CD14-positive monocyte (primary cell): Measurements from ENCODE around the gene PAK5. TPM values are rescaled to one million over a fixed set of nuclear protein-coding genes. Genes with fewer than 3 reads are reported as not detected.

Experiments
- DNase-seq, 3 donors: peaks; one replicate each; pipeline ENCODE4 v3.0.0-alpha.2; 2011 to 2022
- H2AFZ ChIP-seq: 2 replicates; pipeline ENCODE4 v1.6.0; 2012; ENCODE audit warnings: mild to moderate bottlenecking, low read depth, low read length, inconsistent platforms; ENCODE audit not compliant: insufficient read depth, poor library complexity, severe bottlenecking
- H3K27ac ChIP-seq, 2 donors: 1 replicate in 1 of 2; 2 replicates in 1 of 2; pipeline ENCODE4 v1.5.1; 2012 to 2013; ENCODE audit warnings: low read length in 2 of 2, control low read depth in 1 of 2, inconsistent platforms in 1 of 2, low read depth in 1 of 2, mild to moderate bottlenecking in 1 of 2
- H3K27me3 ChIP-seq, 2 donors: one replicate each; pipeline versions ENCODE4 v1.6.0 to v1.6.1; 2011 to 2013; ENCODE audit warnings: low read length in 2 of 2; ENCODE audit not compliant: control insufficient read depth in 2 of 2, insufficient read depth in 2 of 2
- H3K36me3 ChIP-seq, 2 donors: replicated peaks in 1 of 2; 1 replicate in 1 of 2; 2 replicates in 1 of 2; pipeline versions ENCODE4 v1.5.1 to v1.6.1; 2012 to 2013; ENCODE audit warnings: low read length in 2 of 2, control low read depth in 1 of 2, inconsistent platforms in 1 of 2, mild to moderate bottlenecking in 1 of 2; ENCODE audit not compliant: insufficient read depth in 2 of 2, control insufficient read depth in 1 of 2
- H3K4me1 ChIP-seq, 2 donors: 1 replicate in 1 of 2; 2 replicates in 1 of 2; pipeline versions ENCODE4 v1.5.1 to v1.6.1; 2012 to 2013; ENCODE audit warnings: low read length in 2 of 2, control low read depth in 1 of 2, inconsistent platforms in 1 of 2, mild to moderate bottlenecking in 1 of 2, moderate library complexity in 1 of 2; ENCODE audit not compliant: insufficient read depth in 2 of 2, control insufficient read depth in 1 of 2
- H3K4me2 ChIP-seq: replicated peaks from 2 replicates; pipeline ENCODE3; 2012; ENCODE audit warnings: low read length, moderate library complexity, mild to moderate bottlenecking; ENCODE audit not compliant: poor library complexity, severe bottlenecking; ENCODE audit errors: extremely low read depth
- H3K4me3 ChIP-seq, 3 experiments: fragments of 200-600 bp in 1 of 3; sonication (generic) in 1 of 3; replicated peaks in 1 of 3; 1 replicate in 2 of 3; 2 replicates in 1 of 3; pipeline ENCODE4 v1.5.1; 2011 to 2013; ENCODE audit warnings: low read length in 3 of 3, mild to moderate bottlenecking in 3 of 3, control low read depth in 2 of 3, low read depth in 2 of 3, inconsistent platforms in 1 of 3, moderate library complexity in 1 of 3
- H3K79me2 ChIP-seq: 2 replicates; pipeline ENCODE4 v1.6.0; 2012; ENCODE audit warnings: mild to moderate bottlenecking, control low read depth, inconsistent platforms, low read length, moderate library complexity; ENCODE audit not compliant: insufficient read depth
- H3K9ac ChIP-seq: 2 replicates; pipeline ENCODE4 v1.6.0; 2017; ENCODE audit warnings: low read length, mild to moderate bottlenecking; ENCODE audit not compliant: insufficient read depth, poor library complexity, severe bottlenecking
- H3K9me3 ChIP-seq, 2 donors: replicated peaks in 1 of 2; 1 replicate in 1 of 2; 2 replicates in 1 of 2; pipeline versions ENCODE4 v1.5.1 to v1.6.1; 2012 to 2013; ENCODE audit warnings: low read length in 2 of 2, control low read depth in 1 of 2; ENCODE audit not compliant: control insufficient read depth in 1 of 2, insufficient read depth in 1 of 2
- H4K20me1 ChIP-seq: 2 replicates; pipeline ENCODE4 v1.6.0; 2012; ENCODE audit warnings: mild to moderate bottlenecking, low read length, control low read depth, moderate library complexity; ENCODE audit not compliant: insufficient read depth
- H3K27ac Mint-ChIP-seq, 7 donors: one replicate each; pipeline ENCODE4 v1.8.0; 2020; ENCODE audit warnings: mild to moderate bottlenecking in 7 of 7, mixed read lengths in 7 of 7, moderate library complexity in 6 of 7, inconsistent platforms in 2 of 7
- H3K27me3 Mint-ChIP-seq, 3 donors: one replicate each; pipeline ENCODE4 v1.8.0; 2021 to 2022; ENCODE audit warnings: low read depth in 3 of 3, mild to moderate bottlenecking in 3 of 3, mixed read lengths in 3 of 3, moderate library complexity in 3 of 3, inconsistent platforms in 1 of 3
- H3K36me3 Mint-ChIP-seq, 2 donors: one replicate each; pipeline ENCODE4 v1.8.0; 2020; ENCODE audit warnings: mixed read lengths in 2 of 2, inconsistent platforms in 1 of 2, mild to moderate bottlenecking in 1 of 2
- H3K4me1 Mint-ChIP-seq: one replicate; pipeline ENCODE4 v1.8.0; 2020; ENCODE audit warnings: mild to moderate bottlenecking, mixed read lengths
- H3K4me3 Mint-ChIP-seq, 2 donors: one replicate each; pipeline ENCODE4 v1.8.0; 2020; ENCODE audit warnings: mild to moderate bottlenecking in 2 of 2, mixed read lengths in 2 of 2, moderate library complexity in 1 of 2
- H3K9me3 Mint-ChIP-seq, 7 donors: one replicate each; pipeline ENCODE4 v1.8.0; 2020 to 2022; ENCODE audit warnings: mixed read lengths in 7 of 7, mild to moderate bottlenecking in 6 of 7, moderate library complexity in 6 of 7, inconsistent platforms in 2 of 7
- CTCF ChIP-seq: fragments of 200-600 bp; IDR thresholded peaks from one replicate; pipeline ENCODE4 v1.8.0; 2022; ENCODE audit warnings: antibody characterized with exemption, mild to moderate bottlenecking
- WGBS: methylation state at CpG from one replicate; pipeline ENCODE4 v1.1.5; 2013; ENCODE audit warnings: missing lambda C conversion rate; ENCODE audit not compliant: insufficient coverage; 5-methylcytosine and 5-hydroxymethylcytosine counted together
- intact Hi-C, 2 donors: fragments of 100-400 bp; cut with micrococcal nuclease; formaldehyde crosslinking; loops; one replicate each; pipeline versions ENCODE4 v1.15.0 to v1.15.1; 2023
- polyA plus RNA-seq, 3 donors: library from polyadenylated mRNA; depleted of rRNA in 1 of 3; unstranded in 2 of 3; stranded (reverse) in 1 of 3; fragments of 300-500 nt in 2 of 3; fragments of >200 nt in 1 of 3; fragmentation: Illumina TruSeq in 2 of 3; gene quantifications; 1 replicate in 2 of 3; 2 replicates in 1 of 3; pipeline ENCODE4 v1.2.3, GENCODE V29; 2012 to 2021

Gene PAK5
- polyA plus RNA-seq, 3 donors, result not detected

- no CpG with 5 or more reads among the region's 1 CpG for WGBS
- Histone ChIP-seq H3K4me2 (no peak overlapping the region), H3K27me3 (no peaks in the 10 kb centered on the region), H3K27ac (no peak overlapping the region), H3K36me3 (no peaks in the 10 kb centered on the region), H3K4me1 (no peaks in the 10 kb centered on the region), H3K9ac (no peak overlapping the region), H3K4me3 (no peak overlapping the region), H2AFZ (no peak overlapping the region), H3K9me3 (no peaks in the 10 kb centered on the region), H3K79me2 (no peaks in the 10 kb centered on the region), H4K20me1 (no peaks in the 10 kb centered on the region)
- peaks cover 2 to 9% (median 6%) of the 10 kb centered on the region in 3 donors for H3K27me3 Mint-ChIP-seq
- intact Hi-C loops, result no loop called here
- no peak overlapping the region for H3K27ac Mint-ChIP-seq
- no peak for TF ChIP-seq CTCF
- H3K36me3 Mint-ChIP-seq, result no peaks in the 10 kb centered on the region
- DNase-seq, result no peak
- peaks cover 0 to 3% (median 0%) of the 10 kb centered on the region in 7 donors for H3K9me3 Mint-ChIP-seq
- H3K4me1 Mint-ChIP-seq, result no peaks in the 10 kb centered on the region
- H3K4me3 Mint-ChIP-seq, result no peak overlapping the region
Measured at GRCh38 chr20:9884061-9884460, 45.2 kb upstream of the PAK5 start.

GRCh38 chr20:9877932-9878495 lies 39.1 kb upstream of the PAK5 start:
- Histone ChIP-seq H3K4me3 (no peak overlapping the region), H3K9me3 (no peaks in the 10 kb centered on the region), H3K79me2 (no peaks in the 10 kb centered on the region), H3K27me3 (no peaks in the 10 kb centered on the region), H3K27ac (no peak overlapping the region), H3K9ac (no peak overlapping the region), H3K4me1 (no peaks in the 10 kb centered on the region), H2AFZ (no peak overlapping the region), H3K4me2 (no peak overlapping the region), H3K36me3 (no peaks in the 10 kb centered on the region), H4K20me1 (no peaks in the 10 kb centered on the region)
- WGBS, result 100% methylated on average over 1 of the region's 3 CpGs
- DNase-seq, result no peak
- Mint-ChIP-seq H3K9me3 (peaks cover 0 to 20% (median 3%) of the 10 kb centered on the region in 7 donors), H3K4me1 (no peaks in the 10 kb centered on the region), H3K4me3 (no peak overlapping the region), H3K36me3 (no peaks in the 10 kb centered on the region), H3K27ac (no peak overlapping the region), H3K27me3 (peaks cover 3 to 8% (median 4%) of the 10 kb centered on the region in 3 donors)
- intact Hi-C loops, result no loop called here
- TF ChIP-seq CTCF, result no peak
